H7 (cell line): ENCODE measurements around the gene LUZP4. TPM values are rescaled to one million over a fixed set of nuclear protein-coding genes. Genes with fewer than 3 reads are reported as not detected.
"Not testable (repeated sequence)": the region's sequence is repeated elsewhere in the genome, so short reads cannot be mapped to it uniquely, and the experiment has no call there.

Experiments used
- DNase-seq: peaks from one replicate; pipeline ENCODE4 v3.0.0; 2012
- H3K27me3 ChIP-seq: 2 replicates; pipeline ENCODE4 v1.6.0; 2011; ENCODE audit warnings: mild to moderate bottlenecking, low read length; ENCODE audit not compliant: control insufficient read depth, insufficient read depth
- H3K36me3 ChIP-seq: replicated peaks from 2 replicates; pipeline ENCODE4 v1.5.1; 2011; ENCODE audit warnings: low read length; ENCODE audit not compliant: control insufficient read depth, insufficient read depth
- H3K4me3 ChIP-seq: 2 replicates; pipeline ENCODE4 v1.5.1; 2011; ENCODE audit warnings: low read depth, mild to moderate bottlenecking, control low read depth, low read length, moderate library complexity; ENCODE audit not compliant: insufficient read depth
- total RNA-seq: library from RNA; depleted of rRNA; stranded (reverse); fragments of >200 nt; shearing (Covaris generic); gene quantifications from 2 replicates; pipeline ENCODE4 v1.2.3, GENCODE V29; 2014

The LUZP4 gene
- total RNA-seq, 1 experiment from 2014 or later: not detected

DNA sequence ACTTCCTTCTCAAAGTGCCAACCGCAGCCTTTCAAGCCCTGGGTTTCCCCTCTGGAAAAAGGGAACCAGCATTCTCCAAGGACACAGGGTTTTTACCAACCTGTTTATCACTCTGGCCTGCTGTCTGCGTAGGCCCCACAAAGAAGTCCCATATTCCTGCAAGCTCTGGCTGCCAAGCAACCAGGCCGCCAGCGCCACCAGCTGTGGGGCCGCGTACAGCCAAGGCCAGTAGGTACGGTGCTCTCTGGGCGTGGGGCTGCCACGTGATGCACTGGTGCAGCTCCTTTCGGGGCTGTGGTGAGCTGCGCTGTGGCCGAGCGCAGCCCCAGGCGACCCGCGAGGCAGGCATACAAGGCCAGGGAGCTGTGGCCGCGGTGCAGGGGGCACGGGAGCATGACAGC lies 22.1 kb downstream of the LUZP4 start:
- Histone ChIP-seq H3K27me3 (no peaks in the 10 kb centered on the region), H3K36me3 (no peaks in the 10 kb centered on the region), H3K4me3 (peak overlapping the region; percentile 29)
- peak; percentile 83 for DNase-seq

DNA sequence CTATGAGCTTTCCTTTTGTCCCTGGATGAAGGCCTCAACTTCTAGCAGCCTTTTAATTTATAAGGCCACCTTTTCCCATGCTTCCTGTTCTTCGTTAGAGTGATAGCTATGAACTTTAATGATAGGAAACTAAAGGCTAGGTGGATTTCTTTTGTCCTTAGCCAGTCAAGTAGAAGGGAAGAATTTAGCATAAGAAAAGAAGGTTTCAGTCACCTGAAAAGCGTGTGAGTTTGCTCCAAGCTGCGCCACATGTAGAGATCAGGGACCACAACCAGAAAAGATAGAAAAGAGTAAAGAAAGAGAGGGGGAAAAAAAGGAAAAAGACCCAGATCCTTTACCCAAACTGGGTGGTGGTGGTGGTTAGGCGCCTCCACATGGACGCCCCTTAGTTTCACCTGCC lies 28.6 kb downstream of the LUZP4 start:
- no peak overlapping the region for H3K4me3 ChIP-seq
- no peaks in the 10 kb centered on the region for H3K36me3 ChIP-seq
- peak; percentile 21 for DNase-seq
- no peaks in the 10 kb centered on the region for H3K27me3 ChIP-seq

DNA sequence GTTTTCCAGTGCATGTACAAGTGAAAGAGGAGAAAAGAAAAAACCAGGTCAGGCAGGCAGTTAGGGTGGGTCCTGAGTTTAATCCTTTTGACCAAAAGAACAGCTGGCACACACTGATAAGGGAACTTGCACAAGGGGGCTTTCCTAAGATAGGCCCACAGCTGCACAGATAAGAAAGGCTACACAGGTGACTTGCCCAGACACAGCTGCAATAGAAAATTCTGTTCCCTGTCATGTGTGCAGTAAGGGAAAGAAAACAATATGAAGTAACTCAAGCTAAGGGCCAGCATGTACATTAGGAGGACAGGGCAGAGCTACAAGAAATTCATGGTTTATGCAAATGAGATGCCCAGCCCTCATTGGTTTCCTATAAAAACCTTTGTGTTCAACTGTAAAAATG lies 32.9 kb downstream of the LUZP4 start:
- H3K4me3 ChIP-seq: no peak overlapping the region
- H3K36me3 ChIP-seq: no peaks in the 10 kb centered on the region
- H3K27me3 ChIP-seq: no peaks in the 10 kb centered on the region
- DNase-seq: no peak

DNA sequence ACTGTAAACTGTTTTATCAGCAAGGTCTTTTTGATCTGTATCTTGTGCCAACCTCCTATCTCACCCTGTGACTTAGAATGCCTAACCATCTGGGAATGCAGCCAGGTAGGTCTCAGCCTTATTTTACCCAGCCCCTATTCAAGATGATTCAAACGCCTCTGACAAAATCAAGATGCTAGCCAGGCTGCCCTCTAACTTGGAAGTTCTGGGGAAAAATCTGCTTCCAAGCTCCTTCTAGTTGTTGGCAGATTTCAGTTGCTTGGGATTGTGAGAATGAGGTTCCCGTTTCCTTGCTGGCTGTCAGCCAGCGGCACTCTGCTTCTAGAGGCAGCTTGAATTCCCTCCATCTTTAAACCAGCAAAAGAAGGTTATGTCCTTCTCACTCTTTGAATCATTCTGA lies 34.7 kb downstream of the LUZP4 start:
- Histone ChIP-seq H3K4me3 (no peak overlapping the region), H3K36me3 (no peaks in the 10 kb centered on the region), H3K27me3 (no peaks in the 10 kb centered on the region)
- no peak for DNase-seq

DNA sequence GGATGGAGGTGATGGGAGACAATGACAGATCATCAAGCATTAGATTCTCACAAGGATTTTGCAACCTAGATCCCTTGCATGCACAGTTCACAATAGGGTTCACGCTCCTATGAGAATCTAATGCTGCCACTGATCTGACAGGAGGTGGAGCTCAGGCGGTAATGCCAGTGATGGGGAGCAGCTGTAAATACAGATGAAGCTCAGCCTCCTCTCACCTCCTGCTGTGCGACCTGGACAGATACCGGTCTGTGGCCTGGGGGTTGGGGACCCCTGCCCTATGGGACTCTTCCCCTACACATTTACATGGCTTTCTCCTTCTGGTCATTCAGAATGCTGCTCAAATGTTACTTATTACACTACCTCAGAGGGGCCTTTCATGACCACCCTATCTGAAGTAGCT lies 39.8 kb downstream of the LUZP4 start:
- DNase-seq, H3K4me3 ChIP-seq, H3K27me3 ChIP-seq: not testable (repeated sequence)

DNA sequence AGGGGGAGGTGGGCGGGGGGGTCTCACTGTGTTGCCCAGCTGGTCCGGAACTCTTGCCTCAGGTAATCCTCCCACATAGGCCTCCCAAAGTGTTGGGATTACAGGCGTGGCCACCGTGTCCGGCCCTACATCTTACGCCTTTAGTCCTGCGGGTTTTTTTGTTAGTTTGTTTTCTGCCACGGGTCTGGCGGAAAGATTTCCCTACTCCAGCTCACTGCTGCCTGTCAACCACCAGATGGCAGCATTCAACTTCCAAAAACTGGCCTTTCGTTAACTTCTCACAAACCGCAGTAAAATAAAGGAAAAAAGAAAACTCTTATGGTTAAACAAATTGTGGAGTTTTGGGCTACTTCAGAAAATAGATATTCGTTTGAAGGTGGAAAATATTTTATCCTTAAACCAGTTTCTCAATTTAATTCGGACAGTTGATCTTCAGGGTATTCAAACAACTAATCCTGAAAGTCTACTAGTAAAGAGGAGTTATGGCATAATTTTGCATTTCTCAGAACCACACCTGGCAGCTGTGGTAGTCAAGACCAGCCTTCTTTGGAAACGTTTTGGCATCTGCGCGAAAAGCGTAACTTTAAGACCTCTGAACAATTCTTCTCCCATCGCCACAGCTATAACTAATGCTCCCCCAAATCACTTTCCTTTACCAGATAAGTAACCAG lies 41.1 kb downstream of the LUZP4 start:
- DNase-seq: peak; percentile 47
- H3K27me3 ChIP-seq: no peaks in the 10 kb centered on the region
- H3K36me3 ChIP-seq: no peaks in the 10 kb centered on the region
- H3K4me3 ChIP-seq: peak overlapping the region; percentile 8; the same call in 1 of the 2 replicates

More for the DNA sequence above, 39.8 kb downstream of the LUZP4 start:
- not testable (repeated sequence) for H3K36me3 ChIP-seq

DNA sequence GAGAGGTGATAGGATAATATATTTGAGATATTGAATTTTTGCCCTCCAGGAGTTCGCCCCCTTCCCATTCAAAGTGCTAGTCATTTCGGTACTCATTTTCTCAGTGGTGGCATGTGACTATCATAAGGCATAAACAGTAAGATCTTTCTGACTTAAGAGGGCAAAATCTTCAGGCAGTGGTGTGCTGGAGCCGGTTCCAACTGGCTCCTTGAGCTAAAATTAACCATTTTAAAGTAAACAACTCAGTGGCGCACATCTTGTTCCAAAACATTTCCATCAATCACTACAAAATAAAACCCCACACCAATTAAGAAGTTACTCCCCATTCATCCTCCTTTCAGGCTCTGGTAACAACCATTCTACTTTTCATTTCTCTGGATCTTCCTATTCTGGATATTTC lies 43.3 kb downstream of the LUZP4 start:
- Histone ChIP-seq H3K27me3 (no peaks in the 10 kb centered on the region), H3K4me3 (no peak overlapping the region), H3K36me3 (no peaks in the 10 kb centered on the region)
- DNase-seq: no peak

DNA sequence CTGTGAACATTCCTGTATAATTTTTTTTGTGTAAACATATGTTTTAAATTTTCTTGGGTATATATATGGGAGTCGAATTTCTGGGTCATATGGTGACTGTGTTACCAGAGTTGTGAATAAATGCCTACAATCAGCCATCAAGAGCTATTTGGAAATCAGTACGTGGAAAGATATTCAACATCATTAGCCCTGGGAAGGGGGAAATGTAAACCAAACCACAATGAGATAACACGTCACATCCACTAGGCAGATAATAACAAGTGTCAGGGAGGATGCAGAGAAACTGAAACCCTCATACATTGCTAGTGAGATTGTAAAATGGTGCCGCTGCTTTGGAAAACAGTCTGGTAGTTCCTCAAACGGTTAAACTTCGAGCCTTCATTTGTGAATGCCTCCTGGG lies 43.9 kb downstream of the LUZP4 start:
- Histone ChIP-seq H3K4me3 (no peak overlapping the region), H3K27me3 (no peaks in the 10 kb centered on the region), H3K36me3 (no peaks in the 10 kb centered on the region)
- no peak for DNase-seq

DNA sequence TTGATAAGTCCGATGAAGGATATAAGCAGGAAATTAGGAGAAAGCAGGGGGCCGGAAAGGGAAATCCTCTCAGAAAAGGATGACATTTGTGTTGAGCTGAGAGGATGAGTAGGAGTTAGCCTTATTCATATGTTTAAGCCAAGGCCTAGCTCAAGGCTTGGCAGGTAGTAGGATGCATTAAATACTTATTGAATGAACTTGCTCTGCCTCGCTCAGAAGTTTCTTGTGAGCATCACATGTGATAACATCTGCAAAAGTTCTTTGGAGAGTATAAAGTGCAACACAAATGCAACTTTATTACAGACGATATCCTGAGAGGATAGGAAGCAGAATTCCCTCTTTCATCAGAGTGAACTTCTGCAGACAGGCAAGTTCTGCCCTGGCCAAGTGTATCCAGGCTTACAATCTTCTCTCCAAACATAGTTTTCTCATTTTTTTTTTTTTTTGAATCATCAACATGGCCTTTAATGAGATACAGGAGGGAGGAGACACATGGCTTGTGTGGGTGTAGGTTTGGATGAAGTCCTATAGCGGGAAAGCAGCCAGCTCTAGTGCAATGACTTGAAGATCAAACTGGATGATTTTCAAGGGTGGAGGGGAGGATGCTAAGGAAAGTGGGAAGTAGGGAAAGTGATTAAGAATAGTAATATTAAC lies 48.1 kb downstream of the LUZP4 start:
- Histone ChIP-seq H3K36me3 (no peaks in the 10 kb centered on the region), H3K4me3 (no peak overlapping the region), H3K27me3 (no peaks in the 10 kb centered on the region)
- DNase-seq: no peak

DNA sequence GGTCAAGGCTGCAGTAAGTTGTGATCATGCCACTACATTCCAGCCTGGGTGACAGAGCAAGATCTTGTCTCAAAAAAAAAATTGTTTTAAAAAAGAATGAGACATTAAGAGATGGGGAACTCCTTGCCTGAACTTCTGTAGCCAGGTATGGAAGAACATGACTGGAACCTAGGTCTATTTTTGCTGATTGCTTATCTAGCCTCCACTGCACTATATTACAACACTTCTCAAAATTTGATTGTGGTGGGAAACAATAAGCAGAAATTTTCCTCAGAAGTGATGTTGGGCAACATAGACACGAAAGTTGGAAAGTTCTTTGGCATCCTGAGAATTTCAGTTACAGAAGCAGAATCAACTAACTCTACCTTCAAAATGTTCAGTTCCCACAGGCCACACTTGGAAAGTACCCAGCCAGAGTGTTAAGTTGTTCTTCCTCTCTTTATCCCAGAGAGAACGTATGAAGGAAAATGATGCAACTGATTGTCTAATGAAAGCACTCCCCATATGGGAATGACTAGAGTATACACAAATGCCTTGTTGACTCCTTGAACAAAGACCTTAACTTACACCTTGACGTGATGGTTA lies 50.0 kb downstream of the LUZP4 start:
- H3K27me3 ChIP-seq: no peaks in the 10 kb centered on the region
- no peak overlapping the region for H3K4me3 ChIP-seq
- no peak for DNase-seq
- H3K36me3 ChIP-seq: no peaks in the 10 kb centered on the region

DNA sequence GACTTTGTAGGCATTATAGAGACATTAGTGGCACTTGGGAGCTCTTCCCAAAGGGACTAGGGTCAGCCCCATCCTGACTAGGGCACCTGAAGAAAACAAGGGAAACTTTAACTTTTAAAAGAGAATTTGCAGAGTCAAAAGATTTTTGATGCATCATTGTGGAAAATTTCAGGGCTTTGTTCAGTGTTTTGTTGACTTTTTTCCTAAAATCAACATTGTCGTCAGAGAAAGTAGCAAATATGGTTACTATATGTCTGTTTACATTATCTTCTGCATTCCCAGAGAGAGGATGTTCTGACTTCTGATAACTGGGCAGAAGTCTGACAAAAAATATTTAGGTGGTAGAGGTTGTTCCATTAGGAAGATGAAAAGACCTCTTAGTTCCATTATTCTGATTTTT lies 51.9 kb downstream of the LUZP4 start:
- DNase-seq: no peak
- H3K27me3 ChIP-seq: no peaks in the 10 kb centered on the region

DNA sequence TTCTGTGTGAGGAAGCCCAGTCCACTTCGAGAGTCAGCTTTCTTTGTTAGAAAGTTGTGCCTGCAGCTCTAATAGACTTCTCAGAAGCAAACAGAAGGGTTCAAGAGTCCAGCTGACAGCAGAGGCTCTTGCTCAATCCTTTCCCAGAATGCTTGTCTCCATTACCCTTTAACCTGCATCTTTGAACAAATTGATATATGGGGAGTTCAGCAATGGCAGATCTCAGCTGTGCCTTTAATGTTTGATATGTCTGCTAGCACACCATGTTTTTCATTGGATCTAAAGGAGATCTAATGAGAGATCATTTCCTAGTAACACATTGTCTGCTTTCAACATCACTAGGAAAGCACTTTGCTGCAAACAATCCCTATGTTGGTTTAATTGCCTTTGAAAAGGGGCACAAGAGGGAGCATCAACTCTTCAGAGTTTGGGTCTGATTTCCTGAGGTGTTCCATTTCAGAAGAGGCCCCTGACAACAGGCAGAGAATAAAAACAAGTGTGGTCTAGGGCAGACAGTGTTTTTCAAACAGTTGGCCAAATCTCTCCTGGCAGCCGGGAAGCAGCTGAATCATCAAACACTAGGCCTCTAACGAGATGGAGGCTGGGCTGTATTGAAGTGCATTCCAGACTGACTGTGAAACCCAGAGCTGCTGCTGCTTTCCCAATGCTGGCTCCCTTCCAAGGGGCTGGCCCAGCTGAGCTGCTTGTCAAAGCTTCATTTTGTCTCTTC lies 55.5 kb downstream of the LUZP4 start:
- Histone ChIP-seq H3K4me3 (no peak overlapping the region), H3K36me3 (no peaks in the 10 kb centered on the region), H3K27me3 (no peaks in the 10 kb centered on the region)
- peak; percentile 65 for DNase-seq

More for the DNA sequence above, 51.9 kb downstream of the LUZP4 start:
- no peak overlapping the region for H3K4me3 ChIP-seq
- H3K36me3 ChIP-seq: no peaks in the 10 kb centered on the region

DNA sequence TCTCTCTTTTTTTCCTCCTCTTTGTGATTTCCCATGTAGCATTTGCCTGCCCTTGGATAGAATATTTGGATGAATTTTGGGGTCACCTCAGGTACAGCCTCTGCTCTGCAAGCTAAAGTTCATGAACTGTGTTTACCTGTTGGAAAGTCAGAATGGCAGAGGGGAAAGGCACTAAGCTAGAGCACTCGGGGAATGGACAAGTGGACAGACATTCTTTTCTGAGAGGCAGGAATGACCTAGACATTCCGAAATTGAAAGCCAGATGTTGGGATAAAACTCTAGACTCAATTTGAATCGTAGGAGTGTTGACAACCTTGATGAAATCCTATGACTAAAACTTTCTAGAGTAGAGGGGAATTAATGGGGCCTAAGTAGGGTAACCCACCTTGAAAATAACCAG lies 56.1 kb downstream of the LUZP4 start:
- no peak overlapping the region for H3K4me3 ChIP-seq
- no peaks in the 10 kb centered on the region for H3K27me3 ChIP-seq
- no peak for DNase-seq
- no peaks in the 10 kb centered on the region for H3K36me3 ChIP-seq

DNA sequence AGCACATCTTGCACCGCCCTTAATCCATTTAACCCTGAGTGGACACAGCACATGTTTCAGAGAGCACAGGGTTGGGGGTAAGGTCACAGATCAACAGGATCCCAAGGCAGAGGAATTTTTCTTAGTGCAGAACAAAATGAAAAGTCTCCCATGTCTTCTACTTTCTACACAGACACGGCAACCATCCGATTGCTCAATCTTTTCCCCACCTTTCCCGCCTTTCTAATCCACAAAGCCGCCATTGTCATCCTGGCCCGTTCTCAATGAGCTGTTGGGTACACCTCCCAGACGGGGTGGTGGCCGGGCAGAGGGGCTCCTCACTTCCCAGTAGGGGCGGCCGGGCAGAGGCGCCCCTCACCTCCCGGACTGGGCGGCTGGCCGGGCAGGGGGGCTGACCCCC lies 57.2 kb downstream of the LUZP4 start:
- H3K36me3 ChIP-seq, H3K4me3 ChIP-seq, H3K27me3 ChIP-seq, DNase-seq: not testable (repeated sequence)
